GM15510 (cell line): ENCODE measurements around the gene SURF4.

Experiments used
- POLR2A ChIP-seq: IDR thresholded peaks from 3 replicates; pipeline ENCODE4 v1.6.1; 2011; ENCODE audit warnings: borderline replicate concordance; ENCODE audit not compliant: insufficient read length; ENCODE audit errors: extremely low read depth

The SURF4 gene

DNA sequence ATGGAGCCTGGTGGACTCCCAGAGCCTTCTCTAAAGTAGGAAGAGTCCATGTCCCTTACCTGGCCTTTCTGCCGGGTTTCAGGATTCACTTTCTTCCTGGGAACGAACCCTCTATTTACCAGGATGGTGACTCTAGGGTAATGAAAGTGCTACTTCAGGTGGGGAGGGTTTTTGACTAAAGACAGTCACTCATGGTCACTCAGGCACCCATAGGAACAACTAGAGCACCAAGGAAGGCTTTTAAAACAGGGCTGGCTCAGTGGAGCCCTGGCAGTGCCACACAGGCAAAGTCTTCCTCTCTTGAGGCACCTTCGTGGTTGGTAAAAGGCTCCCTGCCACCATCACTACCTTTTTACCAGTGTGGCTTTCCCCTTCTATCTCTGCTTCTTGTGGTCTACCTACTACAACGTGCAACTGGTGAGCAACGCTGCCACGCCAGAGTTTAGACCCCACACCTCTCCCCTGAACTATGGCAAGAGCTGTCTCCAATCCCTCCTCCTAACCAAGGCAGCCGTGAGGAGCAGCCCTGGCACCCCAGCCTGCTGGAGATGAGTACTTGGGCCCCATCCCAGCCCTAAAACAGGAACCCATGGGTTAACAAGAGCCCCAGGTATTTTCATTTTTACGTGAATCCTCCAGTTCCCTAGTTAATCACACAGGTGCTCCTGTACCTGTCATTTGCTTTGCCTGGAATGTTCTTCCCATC, 23.1 kb downstream of the SURF4 start:
- peak; percentile 15 for TF ChIP-seq POLR2A

DNA sequence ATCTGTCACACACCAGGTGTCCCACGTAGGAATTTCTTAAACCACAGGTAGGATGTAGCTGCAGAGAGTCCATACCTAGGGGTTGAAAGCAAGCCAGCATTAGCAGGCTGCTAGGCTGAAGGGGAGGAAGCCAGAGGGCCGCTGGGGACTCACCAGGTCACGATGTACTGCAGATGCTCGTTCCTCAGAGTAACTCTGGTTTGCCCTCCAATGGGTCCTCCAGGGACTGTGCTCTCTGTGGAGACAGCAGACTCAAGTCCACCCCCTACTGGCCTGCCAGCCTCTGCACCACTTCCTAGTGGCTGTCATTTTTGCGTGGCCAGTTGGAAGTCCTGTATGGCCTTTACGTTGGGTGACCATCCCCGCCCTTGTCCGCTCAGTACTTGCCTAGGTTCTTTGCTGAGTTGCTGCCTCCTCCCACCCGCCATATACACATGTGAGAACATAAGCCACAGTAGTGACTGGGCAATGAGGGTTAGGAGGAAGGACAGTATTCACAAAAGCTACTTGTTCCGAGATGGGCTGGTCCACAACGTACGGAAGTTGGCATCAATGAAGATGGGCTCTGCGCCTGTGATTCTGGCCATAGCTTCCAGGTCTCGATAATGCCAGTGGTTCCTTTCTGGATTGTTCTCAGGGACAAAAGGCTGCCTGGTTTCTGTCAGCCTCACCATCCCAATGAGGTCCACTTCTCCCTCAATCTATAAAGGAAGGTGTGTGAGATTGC, 23.8 kb downstream of the SURF4 start:
- no peak for TF ChIP-seq POLR2A

DNA sequence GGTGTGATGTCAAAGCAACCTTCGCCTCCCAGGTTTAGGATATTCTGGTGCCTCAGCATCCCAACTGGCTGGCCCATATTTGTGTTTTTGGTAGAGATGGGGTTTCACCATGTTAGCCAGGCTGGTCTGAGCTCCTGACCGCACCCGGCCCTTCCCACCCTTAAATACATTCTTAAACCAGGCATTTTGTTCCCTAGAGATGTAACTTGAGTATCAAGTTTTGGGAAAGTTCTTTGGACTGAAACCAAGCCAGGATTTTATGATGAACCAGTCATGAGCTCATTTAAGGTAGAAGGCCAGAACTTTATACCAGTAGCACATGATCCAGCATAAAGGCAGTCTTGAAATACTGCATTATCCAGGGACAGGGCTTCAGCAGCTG, 24.3 kb downstream of the SURF4 start:
- no peak for TF ChIP-seq POLR2A

DNA sequence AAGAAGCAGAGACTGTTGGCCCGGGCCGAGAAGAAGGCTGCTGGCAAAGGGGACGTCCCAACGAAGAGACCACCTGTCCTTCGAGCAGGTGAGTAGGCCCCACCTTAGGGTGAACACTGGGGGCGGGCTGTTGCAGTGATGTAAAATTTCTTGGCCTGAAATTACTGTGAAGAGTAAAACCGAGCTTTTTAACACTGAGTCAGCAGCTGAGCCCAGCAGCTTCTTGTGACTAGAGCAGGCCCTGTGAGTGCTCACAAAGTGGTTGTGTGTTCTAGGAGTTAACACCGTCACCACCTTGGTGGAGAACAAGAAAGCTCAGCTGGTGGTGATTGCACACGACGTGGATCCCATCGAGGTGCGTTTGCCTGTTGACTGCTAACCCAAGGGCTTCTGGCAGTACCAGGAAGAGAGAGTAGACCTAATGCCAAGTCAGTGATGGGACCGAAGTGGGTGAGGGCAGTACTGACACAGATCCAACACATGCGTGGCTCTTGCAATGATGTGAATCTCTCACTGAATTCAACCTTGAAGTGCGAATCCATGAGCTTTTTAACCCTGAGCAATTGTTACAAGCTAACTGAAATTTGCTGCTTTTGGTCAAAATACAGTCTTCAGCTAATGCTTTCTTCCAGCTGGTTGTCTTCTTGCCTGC, 25.8 kb downstream of the SURF4 start:
- no peak for TF ChIP-seq POLR2A

DNA sequence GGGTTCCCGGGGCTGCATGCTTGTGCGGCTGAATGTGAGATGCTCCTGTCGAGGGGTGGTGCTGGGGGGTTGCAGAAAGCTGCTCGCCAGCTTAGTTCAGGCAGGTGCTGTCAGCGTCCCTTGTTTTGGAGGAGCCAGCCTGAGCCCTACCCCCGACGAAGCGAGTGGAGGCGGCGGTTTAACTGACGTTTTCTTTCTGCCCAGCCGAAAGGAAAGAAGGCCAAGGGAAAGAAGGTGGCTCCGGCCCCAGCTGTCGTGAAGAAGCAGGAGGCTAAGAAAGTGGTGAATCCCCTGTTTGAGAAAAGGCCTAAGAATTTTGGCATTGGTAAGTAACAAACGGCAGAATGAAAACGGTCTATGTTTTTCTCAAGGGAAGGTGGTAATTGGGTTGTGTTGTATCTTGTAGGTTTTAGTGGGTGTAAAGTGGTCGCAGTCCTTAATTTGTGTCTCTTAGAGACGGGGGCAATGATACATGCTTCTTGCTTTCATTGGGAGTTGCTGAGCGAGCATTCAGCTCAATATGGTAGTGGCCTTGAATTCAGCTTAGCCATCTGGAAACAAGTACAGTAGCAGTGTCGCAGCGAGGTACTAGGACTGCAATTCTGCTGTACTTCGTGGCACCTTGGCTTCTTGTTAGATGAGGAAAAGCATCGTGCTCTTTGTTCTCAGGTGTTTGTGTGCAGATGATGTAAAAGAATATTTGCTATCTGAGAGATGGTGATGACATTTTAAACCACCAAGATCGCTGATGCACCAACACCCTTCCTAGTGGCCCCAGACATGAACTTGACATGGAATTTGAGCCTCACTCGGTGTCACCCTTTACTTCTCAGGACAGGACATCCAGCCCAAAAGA, 26.9 kb downstream of the SURF4 start:
- peak; percentile 9 for TF ChIP-seq POLR2A

DNA sequence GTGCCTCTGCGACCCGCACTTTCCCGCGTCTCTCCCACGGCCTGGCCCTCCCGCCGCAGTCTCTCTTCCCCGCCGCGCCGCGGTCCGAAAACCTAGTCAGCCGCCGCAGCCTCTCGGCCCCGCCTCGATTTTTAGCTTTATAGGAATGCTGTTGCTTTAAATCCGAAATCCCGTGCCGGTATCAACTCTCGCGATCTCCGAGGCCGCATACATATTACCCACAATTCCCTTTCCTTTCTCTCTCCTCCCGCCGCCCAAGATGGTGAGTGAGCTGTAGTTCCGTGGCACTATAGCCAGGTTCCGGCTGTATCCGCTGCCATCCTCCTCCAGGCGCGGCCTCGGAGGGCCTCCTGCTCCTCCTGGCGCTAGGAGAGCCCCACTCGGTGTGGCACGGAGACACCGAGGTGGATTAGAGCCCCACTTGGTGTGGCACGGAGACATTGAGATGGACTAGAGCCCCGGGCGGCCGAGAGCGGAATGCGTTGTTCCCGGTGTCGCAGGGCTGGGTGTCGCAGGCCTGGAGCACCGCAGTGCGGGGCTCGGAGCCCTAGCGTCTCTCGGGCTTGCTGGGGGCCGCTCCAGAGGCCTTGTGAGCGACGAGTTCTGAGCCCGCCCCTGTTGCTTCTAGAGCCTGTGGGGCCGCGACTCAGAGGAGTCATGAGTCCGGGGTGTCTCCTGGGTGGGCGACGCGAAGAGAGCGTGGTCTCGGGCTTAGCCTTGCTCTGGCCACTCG, 27.7 kb downstream of the SURF4 start, which contains the start of the genes MED22 and RPL7A:
TSS of gene MED22 (minus strand) at position 147 of the 733 bp plus-strand sequence. CDS start 1,469 bp downstream, outside the sequence.
TSS of gene RPL7A (plus strand) at position 234 of the 733 bp plus-strand sequence. CDS start at position 260, 26 bp downstream.
- peak; percentile 99 for TF ChIP-seq POLR2A

DNA sequence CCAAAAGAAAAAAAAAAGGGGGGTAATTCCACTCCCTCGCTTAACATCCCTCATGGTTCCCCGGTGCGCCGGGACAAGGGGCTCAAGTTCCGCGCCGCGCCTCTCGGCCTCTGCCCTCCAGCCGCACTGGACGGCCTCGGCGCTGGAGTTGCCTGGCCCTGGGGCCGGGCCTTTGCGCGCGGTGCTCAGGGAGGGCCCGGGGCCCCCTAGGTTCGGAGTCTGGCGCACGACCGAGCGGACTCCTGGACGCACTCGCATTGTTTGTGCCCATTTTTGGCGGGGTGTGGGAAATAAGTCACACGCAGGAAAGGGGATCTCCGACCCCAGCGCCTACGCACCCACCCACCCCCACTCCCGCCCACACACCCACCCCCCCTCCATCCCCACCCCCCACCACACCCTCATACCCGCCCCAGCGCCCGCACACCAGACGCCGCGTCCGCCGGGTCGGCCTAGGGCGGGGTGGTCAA, 28.3 kb downstream of the SURF4 start:
- no peak for TF ChIP-seq POLR2A

DNA sequence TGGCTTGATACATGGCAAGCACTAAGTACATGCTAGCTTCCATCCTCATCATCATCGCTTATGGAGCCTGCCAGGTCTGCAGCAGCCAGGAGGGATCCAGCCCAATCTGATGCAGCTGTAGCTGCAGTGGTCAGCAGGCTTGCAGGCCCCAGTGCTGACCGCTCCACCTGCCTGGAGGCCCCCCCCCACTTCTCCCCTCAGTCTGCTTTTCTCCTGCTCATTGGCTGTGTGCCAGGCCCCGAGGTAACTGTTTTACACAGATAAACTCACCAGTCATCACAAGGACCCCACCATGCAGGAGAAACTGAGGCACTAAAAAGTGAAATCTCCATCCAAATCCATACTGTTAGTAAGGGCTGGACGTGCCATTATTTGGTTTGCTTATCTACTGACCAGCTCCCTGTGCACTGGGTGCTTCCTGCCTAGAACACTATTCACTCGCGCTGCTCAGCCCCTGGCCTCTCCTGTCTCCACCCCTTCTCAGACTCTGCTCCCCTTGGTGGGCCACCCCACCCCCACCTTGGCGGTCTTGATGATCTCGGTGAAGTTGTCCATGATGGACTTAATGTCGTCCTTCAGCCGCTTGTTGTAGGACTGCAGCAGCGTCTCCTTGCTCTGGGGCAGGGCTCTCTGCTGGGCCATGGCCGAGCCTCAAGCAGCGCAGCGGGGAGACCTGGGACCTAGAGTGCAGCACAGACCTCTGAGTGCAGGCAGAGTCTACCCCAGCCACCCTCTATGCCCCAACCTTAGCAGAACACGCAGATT, 29.7 kb downstream of the SURF4 start:
- TF ChIP-seq POLR2A, result no peak

DNA sequence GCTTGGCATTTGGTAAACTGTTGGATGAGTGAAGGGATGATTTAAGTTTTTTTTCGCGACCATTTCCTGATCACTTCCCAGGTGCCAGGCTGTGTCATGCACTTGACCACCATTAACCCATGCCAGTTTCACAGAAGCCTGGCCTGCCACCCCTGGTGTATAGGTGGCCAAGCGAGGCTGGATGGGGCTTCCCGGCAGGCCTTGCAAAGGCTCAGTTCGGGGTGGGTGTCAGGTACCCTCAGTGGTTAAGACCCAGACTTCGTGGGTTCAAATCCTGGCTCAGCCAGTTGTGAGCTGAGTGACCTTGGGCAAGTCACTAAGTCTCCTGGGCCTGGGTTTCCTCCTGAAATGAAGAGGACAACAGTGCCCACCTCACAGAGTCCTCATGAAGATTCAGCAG, 30.3 kb downstream of the SURF4 start:
- no peak for TF ChIP-seq POLR2A

DNA sequence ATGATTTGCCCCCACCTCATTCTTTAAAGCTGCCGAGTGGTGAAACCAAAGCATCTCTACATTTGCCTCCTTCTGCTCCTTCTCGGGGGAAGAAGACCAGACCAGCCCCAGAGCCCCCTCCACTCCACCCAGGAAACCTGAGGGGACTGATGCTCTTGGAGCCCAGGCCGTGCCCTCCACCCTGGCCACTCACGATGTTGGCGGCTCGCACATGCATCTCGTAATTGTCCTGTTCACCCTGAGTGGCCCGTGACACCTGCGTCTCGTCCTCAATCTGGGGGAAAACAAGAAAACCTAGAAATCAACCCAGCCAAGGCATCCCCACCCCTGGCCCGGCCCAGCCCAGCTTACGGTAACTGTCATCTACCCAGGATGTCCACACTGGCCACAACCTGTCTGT, 30.9 kb downstream of the SURF4 start:
- no peak for TF ChIP-seq POLR2A

DNA sequence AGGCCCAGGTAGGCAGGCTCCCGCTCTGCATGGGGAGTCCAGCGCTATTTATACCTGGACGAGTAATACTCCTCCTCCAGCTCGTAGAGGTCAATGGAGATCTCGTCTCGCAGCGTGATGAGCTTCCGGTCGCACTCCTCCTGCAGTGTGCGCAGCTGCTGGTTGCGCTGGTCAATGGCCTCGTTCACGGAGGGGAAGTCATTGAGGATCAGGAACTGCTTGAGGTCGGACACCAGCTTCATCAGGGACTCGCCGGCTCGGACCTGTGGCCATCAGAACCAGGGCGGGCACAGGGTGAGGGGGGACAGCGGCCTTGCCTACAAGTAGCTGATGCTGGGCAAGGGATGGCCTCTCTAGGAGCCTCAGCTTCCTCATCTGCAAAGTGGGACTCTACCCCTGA, 31.8 kb downstream of the SURF4 start:
- TF ChIP-seq POLR2A, result no peak

DNA sequence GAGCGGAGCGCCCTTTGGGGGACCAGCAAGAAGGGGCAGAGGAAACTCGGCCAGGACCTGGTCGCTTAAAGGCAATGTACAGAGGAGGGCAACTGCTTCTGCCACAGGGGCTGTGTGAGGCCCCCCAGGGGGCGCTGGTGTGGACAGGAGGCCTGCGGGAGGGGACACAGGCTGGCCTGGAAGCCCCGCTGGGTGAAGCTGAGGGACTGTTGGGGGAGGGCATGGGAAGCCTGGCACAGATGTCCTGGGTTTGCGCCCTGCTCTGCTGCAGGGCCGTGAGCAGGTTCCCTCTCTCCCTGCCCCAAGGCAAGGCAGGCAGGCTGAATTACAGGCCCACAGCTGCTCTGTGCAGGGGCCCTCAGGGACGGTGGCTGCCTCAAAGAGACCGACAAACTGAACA, 33.3 kb downstream of the SURF4 start:
- TF ChIP-seq POLR2A, result no peak

DNA sequence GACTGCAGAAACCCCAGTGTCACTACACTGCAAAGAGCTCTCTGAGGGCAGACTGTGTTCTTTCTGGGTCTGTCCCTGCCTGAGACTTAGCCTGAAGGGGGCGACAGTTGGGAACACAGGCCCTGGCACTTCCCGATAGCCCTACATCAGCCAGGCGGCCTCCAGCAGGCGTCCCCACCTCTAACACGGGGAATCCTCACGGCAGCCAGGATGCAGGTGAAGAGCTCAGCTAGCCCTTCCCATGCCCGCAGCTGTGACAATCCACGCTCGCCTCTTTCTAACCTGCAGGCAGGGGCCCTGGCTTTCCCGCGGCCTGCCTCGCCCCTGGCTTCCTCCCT, 33.8 kb downstream of the SURF4 start:
- no peak for TF ChIP-seq POLR2A
